Body of pancreas (tissue), 4 donors: ENCODE results near the gene BABAM2.

Experiments used
- POLR2A ChIP-seq, 3 donors: fragments of 450-650 bp; IDR thresholded peaks; one replicate each; pipeline ENCODE4 v1.6.1; 2016; ENCODE audit warnings: antibody characterized with exemption in 3 of 3, mild to moderate bottlenecking in 2 of 3
- TF ChIP-seq, protein P1 (sequence below), 7 experiments: fragments of 450-650 bp in 4 of 7; fragments of 200-600 bp in 3 of 7; sonication (generic) in 3 of 7; IDR thresholded peaks; one replicate each; pipeline ENCODE4 v1.5.1; 2016 to 2019; ENCODE audit warnings: antibody characterized with exemption in 7 of 7

DNA sequence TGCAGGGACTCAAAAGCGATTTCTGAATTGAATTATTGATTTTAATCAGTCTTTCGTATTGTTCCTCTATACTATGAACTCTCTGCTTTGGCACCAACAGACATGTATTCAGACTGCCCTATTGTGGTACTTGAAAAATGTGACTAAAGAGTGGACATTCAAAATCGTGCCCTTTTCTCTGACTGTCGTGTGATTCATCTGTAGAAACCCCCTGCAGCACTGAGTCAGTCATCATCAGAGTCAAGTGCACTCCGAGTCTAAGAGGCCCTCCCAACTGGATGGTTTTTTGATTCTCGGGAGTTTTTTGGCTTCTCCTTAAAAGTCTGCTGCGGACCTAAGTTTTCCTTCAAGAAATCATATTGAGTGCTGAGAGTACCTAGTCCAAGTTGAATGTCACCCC lies 405.7 kb downstream of the BABAM2 start:
- no peak for TF ChIP-seq POLR2A (IDR thresholded peaks at IDR 0.05)
- TF ChIP-seq, protein P1, sequence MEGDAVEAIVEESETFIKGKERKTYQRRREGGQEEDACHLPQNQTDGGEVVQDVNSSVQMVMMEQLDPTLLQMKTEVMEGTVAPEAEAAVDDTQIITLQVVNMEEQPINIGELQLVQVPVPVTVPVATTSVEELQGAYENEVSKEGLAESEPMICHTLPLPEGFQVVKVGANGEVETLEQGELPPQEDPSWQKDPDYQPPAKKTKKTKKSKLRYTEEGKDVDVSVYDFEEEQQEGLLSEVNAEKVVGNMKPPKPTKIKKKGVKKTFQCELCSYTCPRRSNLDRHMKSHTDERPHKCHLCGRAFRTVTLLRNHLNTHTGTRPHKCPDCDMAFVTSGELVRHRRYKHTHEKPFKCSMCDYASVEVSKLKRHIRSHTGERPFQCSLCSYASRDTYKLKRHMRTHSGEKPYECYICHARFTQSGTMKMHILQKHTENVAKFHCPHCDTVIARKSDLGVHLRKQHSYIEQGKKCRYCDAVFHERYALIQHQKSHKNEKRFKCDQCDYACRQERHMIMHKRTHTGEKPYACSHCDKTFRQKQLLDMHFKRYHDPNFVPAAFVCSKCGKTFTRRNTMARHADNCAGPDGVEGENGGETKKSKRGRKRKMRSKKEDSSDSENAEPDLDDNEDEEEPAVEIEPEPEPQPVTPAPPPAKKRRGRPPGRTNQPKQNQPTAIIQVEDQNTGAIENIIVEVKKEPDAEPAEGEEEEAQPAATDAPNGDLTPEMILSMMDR (IDR thresholded peaks at IDR 0.05) = no peak
